ENCODE results near the gene GAB2.

The GAB2 gene

DNA sequence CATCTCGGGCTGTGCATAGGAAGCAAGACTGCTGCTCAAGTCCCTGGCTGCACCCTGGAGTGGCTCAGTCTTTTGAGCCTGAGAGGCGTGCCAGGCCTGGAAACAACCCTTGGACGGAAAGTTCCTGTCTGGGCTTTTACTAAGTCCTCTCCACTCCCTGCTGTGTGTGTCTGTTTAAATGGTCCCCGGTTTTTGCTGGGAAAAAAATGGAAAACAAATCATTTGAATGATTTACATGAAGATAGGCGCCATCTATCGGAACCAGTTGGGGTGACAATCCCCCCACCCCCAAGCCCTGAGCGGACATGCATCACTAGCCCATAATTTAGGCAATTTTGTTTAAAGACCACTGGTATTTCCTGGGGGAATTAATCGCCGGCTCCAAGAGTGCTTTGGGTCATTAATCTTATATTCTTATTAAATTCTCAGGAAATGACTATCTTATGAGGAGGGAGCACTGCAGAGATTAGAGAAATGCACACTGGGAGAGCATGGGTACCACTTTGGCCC is 2.7 kb upstream of the GAB2 start:
- no peak overlapping the region for H3K4me3 Mint-ChIP-seq
- peaks cover 40% of the 10 kb centered on the region for H3K4me1 Mint-ChIP-seq (ENCODE audit: low read depth)
- H3K9me3 Mint-ChIP-seq, result no peaks in the 10 kb centered on the region
- no peak overlapping the region for H3K27ac Mint-ChIP-seq
- H3K36me3 Mint-ChIP-seq (ENCODE audit: low read depth), result no peaks in the 10 kb centered on the region
- DNase-seq, result peak; percentile 45
- peaks cover 48% of the 10 kb centered on the region for H3K27me3 Mint-ChIP-seq

DNA sequence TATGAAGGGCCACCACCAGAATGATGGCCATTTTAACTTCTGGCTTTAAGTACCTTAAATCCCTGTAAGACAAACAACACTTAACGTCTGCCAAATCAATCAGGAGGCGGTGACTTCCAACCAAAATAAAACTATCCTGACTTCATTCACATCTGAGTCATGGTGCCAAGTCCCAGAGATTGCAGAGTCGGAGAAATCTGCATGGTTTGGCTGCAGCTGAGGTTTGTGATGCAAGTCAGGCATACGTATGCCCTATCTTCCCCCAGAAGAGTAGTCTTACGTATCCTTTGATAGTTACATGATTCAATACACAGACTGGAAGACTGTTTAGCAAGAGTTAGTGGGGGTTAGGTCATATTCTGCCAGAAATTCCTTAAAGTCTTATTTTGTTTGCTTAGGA is 1.7 kb upstream of the GAB2 start:
- DNase-seq, result no peak
- Mint-ChIP-seq H3K27me3 (peaks cover 48% of the 10 kb centered on the region), H3K4me3 (no peak overlapping the region), H3K4me1 (ENCODE audit: low read depth) (peaks cover 33% of the 10 kb centered on the region), H3K9me3 (no peaks in the 10 kb centered on the region), H3K36me3 (ENCODE audit: low read depth) (no peaks in the 10 kb centered on the region), H3K27ac (no peak overlapping the region)

DNA sequence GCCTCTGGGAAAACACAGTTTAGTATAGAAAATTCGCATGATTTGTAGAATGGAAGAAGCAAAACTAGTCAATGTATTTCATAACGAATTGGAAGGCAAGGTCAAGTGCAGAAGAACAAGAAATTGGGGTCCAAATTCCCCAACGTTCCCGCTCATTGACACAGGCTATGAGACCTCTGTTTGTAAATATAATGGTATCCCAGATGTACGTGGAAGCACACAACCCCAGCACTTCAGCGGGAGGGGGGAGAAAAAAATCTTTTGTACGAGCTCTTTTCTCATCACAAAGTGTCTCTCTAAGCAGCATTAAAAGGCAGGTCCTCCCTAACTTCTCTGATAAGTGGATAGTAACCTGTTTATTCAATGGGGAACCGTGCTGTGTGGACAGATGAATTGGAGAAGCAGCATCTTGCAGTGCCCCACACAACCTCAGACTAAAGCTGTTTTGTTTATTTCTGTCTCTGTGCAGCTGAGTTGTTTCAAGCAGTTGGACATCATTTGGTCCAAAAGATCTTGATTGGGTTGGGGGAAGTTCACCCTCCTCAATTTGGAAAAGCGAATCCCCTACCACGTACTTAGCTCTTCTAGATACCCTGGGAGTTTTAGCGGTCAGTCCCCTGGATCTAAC is 1.1 kb upstream of the GAB2 start:
- no peak for DNase-seq
- Mint-ChIP-seq H3K27me3 (peaks cover 48% of the 10 kb centered on the region), H3K27ac (no peak overlapping the region), H3K36me3 (ENCODE audit: low read depth) (no peaks in the 10 kb centered on the region), H3K4me1 (ENCODE audit: low read depth) (peaks cover 32% of the 10 kb centered on the region), H3K4me3 (peak overlapping the region; percentile 76), H3K9me3 (no peaks in the 10 kb centered on the region)

DNA sequence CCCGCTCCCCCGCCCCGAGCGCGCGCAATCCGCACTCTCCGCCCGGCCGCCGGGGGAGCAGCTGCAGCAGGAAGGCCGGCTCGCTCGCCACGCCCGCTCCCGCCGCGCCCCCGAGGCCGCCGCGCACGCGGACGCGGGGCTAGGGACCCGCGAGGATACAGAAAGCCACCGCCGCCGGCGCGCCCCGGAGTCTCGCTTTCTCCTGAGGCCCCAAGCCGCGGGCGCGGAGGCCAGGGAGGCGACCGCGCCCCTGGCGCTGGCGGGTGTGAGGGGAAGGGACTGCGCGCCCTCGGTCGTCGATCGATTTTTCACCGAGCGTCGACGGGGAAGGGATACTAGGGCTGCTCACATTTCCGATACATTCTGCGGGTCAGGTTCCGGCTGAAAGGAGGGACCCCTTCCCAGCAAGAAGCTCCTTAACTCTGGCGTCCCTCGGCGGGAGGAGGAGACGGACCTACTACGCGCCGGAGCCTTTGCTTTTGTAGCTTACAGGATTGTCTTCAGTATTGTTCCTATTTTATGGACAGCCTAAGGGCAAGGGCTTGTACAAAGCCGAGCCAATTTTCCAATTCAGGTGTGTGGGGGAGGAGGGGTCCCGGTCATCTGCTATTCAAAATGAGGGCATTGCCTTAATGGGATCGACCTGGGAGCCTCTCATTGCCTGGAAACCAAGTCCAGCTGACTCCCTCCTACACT is 416 bp upstream of the GAB2 start:
- peaks cover 32% of the 10 kb centered on the region for H3K4me1 Mint-ChIP-seq (ENCODE audit: low read depth)

DNA sequence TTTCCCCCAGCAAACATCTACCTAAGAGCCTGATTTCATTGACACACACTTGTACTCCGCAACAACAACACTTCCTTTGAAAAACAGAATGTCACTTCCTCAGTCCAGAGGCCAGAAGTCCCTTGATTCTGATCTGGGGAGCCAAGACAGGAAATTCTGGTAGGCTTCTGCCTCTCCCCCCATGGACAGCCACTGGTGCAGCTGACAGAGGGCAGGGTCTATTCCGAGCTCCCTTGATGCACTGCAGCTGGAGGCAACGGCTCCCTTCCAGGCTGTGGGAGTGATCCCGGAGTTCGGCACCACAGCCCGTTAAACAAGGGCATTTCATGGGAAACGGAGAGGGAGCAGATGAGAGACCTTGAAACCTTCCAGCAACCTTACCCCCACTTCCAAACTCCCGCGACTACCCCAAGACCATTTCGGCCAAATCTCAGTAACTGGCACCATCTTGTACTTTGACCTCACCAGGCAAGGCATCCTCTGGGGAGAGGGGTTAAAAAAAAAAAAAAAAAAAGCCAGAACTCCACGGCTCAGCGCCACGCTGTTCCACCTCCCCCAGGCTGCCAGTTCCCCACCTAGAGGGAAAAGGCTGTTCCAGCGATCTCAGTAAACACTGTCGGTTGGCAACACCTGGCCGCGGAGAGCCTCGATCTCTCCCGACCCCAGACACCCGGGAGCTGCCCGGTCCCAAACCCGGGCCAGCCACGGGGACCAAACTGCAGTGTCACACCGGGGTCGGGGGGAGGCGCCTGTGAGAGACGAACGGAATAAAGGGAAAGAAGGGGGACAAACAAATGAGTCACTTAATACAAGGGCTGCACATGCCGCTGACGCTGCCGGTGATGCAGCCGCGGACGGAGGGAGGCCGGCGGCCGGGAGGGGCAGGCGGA is 1.1 kb downstream of the GAB2 start:
- H3K36me3 Mint-ChIP-seq (ENCODE audit: low read depth), result no peaks in the 10 kb centered on the region
- H3K27me3 Mint-ChIP-seq, result peaks cover 43% of the 10 kb centered on the region
- H3K9me3 Mint-ChIP-seq, result no peaks in the 10 kb centered on the region
- peak overlapping the region; percentile 81 for H3K27ac Mint-ChIP-seq
- peak; percentile 80 for DNase-seq
- H3K4me3 Mint-ChIP-seq, result peak overlapping the region; percentile 84
- peaks cover 32% of the 10 kb centered on the region for H3K4me1 Mint-ChIP-seq (ENCODE audit: low read depth)

More for the DNA sequence above, 416 bp upstream of the GAB2 start:
- Mint-ChIP-seq H3K9me3 (no peaks in the 10 kb centered on the region), H3K27me3 (peaks cover 48% of the 10 kb centered on the region), H3K27ac (no peak overlapping the region), H3K4me3 (peak overlapping the region; percentile 76), H3K36me3 (ENCODE audit: low read depth) (no peaks in the 10 kb centered on the region)
- DNase-seq, result peak; percentile 81

DNA sequence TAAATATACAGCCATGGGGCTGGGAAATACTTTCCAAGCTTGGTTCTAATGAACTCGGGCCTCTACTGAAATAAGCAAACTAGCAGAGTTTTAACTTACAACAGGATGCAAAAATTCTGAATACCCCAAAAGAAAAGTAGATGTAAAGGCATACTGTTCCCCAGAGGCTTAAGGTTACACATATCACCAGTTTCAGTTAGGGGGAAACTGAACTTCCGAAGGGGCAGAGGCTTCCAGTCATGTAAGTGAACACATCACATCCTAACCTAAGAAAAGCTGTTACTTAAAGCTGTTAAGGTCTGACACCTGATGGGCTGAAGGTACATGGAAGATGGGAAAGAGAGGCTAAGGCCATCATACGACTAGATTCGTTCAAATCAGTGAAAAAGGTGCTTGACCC is 2.3 kb downstream of the GAB2 start:
- DNase-seq, result no peak

DNA sequence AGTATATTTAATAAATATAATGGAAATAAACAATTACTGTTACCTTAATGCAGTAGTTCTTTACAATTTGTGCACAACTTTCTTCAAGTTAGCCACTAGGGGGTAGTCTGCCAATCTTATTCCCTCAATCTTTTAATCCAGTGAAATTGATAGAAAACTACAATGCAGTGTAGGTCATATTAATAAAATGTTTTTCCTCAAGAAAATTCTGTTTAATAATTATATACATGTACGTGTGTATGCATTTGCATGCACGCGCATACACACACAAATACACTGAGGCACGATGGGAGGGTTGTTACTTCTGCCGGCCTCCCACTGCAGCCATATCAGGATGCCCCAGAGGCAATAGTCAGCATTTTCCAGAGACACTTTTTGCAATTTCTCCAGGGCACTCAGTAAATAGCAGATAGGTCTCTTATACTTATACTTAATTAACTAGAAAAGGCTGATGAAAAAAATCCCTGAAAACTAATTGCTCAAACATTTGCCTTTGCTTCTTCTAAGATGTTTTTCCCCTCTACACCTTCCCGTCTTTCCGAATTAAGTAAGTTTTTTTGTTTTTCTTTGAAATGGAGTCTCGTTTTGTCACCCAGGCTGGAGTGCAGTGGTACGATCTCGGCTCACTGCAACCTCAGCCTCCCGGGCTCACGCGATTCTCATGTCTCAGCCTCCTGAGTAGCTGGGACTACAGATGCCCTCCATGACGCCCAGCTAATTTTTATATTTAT is 3.1 kb downstream of the GAB2 start:
- H3K4me3 Mint-ChIP-seq, result no peak overlapping the region
- H3K27ac Mint-ChIP-seq, result no peak overlapping the region
- H3K9me3 Mint-ChIP-seq, result peaks cover 2% of the 10 kb centered on the region
- DNase-seq, result no peak
- peaks cover 24% of the 10 kb centered on the region for H3K27me3 Mint-ChIP-seq
- H3K36me3 Mint-ChIP-seq (ENCODE audit: low read depth), result peaks cover 1% of the 10 kb centered on the region
- peaks cover 19% of the 10 kb centered on the region for H3K4me1 Mint-ChIP-seq (ENCODE audit: low read depth)

More for the DNA sequence above, 2.3 kb downstream of the GAB2 start:
- Mint-ChIP-seq H3K27me3 (peaks cover 33% of the 10 kb centered on the region), H3K4me1 (ENCODE audit: low read depth) (peaks cover 23% of the 10 kb centered on the region), H3K27ac (no peak overlapping the region), H3K9me3 (no peaks in the 10 kb centered on the region), H3K36me3 (ENCODE audit: low read depth) (no peaks in the 10 kb centered on the region), H3K4me3 (no peak overlapping the region)

DNA sequence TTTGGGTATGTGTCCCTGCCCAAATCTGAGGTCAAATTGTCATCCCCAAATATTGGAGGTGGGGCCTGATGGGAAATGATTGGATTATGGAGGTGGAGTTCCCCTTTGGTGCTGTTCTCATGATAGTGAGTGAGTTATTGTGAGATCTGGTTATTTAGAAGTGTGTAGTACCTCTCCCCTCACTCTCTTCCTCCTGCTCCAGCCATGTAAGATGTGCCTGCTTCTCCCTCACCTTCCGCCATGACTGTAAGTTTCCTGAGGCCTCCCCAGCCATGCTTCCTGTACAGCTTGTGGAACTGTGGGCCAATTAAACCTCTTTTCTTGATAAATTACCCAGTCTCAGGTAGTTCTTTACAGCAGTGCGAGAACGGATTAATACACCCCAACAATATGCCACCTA is 9.0 kb downstream of the GAB2 start:
- H3K4me1 Mint-ChIP-seq (ENCODE audit: low read depth), result no peaks in the 10 kb centered on the region
- H3K36me3 Mint-ChIP-seq (ENCODE audit: low read depth), result peaks cover 1% of the 10 kb centered on the region
- H3K27me3 Mint-ChIP-seq, result peaks cover 3% of the 10 kb centered on the region
- DNase-seq, result no peak
- peaks cover 7% of the 10 kb centered on the region for H3K9me3 Mint-ChIP-seq
- no peak overlapping the region for H3K27ac Mint-ChIP-seq
- H3K4me3 Mint-ChIP-seq, result no peak overlapping the region

DNA sequence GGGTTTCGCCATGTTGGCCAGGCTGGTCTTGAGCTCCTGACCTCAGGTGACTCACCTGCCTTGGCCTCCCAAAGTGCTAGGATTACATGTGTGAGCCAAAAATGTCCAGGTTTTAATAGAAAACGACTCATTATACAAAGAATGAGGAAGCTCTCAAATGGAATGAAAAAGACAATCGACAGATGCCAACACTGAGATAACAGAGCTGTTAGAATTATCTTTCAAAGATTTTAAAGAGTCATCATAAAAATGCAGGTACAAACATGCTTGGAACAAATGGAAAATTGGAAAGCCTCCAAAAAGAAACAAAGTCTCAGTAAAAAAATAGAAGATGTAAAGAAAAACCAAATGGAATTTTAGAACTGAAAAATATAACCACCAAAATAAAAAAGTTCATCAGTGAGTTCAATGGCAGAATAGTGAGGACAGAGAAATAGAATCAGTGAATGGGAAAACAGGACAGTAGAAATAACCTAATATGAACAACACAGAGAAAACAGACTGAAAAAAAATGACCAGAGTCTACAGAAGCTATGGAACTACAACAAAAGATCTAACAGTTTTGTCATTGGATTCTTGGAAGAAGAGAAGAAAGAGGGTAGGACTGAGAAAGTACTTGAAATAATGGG is 10.9 kb downstream of the GAB2 start:
- Mint-ChIP-seq H3K27me3 (peaks cover 3% of the 10 kb centered on the region), H3K9me3 (peaks cover 7% of the 10 kb centered on the region), H3K36me3 (ENCODE audit: low read depth) (peaks cover 1% of the 10 kb centered on the region), H3K27ac (no peak overlapping the region), H3K4me3 (no peak overlapping the region), H3K4me1 (ENCODE audit: low read depth) (no peaks in the 10 kb centered on the region)
- DNase-seq, result no peak

DNA sequence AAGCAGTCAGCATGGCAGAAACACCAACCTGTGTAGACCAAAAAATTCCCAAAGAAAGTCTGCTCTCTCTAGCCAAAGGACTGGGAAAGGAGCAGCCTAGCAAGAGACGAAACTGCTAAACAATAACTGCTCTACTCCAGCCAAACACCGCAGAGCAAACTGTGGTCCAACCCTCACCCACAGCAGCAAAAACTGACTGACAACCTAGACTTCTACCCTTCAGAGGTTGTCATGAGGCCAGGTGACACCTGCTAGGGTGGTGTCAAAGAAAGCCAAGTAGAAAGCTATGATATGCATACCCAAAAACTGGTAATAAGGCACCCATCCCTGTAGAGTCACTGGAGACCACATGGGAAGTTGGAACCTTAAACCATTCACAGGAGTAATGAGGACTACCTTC is 11.8 kb downstream of the GAB2 start:
- H3K4me1 Mint-ChIP-seq (ENCODE audit: low read depth), result no peaks in the 10 kb centered on the region
- H3K9me3 Mint-ChIP-seq, result peaks cover 7% of the 10 kb centered on the region

DNA sequence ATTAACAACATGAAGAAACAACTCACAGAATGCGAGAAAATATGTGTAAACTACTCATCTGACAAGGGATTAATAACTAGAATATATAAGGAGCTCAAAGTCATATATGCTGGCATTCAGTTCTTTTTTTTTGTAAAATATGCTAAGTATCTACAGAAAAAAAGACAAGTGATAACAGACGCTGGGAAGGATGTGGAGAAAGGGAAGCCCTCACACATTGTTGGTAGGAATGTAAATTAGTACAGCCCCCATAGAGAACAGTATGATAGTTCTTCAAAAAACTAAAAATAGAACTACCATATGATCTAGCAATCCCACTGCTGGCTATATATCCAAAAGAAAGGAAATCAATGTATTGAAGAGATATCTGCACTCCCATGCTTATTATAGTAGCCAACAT is 13.8 kb downstream of the GAB2 start:
- Mint-ChIP-seq H3K36me3 (ENCODE audit: low read depth) (no peaks in the 10 kb centered on the region), H3K27me3 (peaks cover 3% of the 10 kb centered on the region), H3K4me3 (no peak overlapping the region), H3K4me1 (ENCODE audit: low read depth) (no peaks in the 10 kb centered on the region), H3K27ac (no peak overlapping the region), H3K9me3 (peaks cover 2% of the 10 kb centered on the region)
- DNase-seq, result no peak

More for the DNA sequence above, 11.8 kb downstream of the GAB2 start:
- H3K4me3 Mint-ChIP-seq, result no peak overlapping the region
- H3K36me3 Mint-ChIP-seq (ENCODE audit: low read depth), result peaks cover 1% of the 10 kb centered on the region
- no peak for DNase-seq
- H3K27me3 Mint-ChIP-seq, result peaks cover 3% of the 10 kb centered on the region
- no peak overlapping the region for H3K27ac Mint-ChIP-seq

DNA sequence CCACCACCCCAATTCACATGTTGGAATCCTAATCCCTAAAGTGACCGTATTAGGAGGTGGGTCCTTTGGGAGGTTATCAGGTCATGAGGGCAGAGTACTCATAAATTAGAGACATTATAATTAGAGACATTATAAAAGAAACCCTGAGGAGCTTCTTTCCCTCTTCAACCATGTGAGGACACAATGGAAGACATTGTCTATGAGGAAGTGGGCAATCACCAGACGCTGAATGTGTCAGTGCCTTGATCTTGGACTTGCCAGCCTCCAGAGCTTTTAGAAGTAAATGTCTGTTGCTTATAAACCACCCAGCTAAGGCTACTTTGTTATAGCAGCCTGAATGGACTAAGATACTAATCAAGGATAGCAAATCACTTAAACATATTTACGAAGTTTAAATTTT is 14.8 kb downstream of the GAB2 start:
- Mint-ChIP-seq H3K27ac (no peak overlapping the region), H3K36me3 (ENCODE audit: low read depth) (no peaks in the 10 kb centered on the region), H3K4me1 (ENCODE audit: low read depth) (no peaks in the 10 kb centered on the region), H3K9me3 (no peaks in the 10 kb centered on the region), H3K27me3 (peaks cover 3% of the 10 kb centered on the region), H3K4me3 (no peak overlapping the region)
- DNase-seq, result no peak

DNA sequence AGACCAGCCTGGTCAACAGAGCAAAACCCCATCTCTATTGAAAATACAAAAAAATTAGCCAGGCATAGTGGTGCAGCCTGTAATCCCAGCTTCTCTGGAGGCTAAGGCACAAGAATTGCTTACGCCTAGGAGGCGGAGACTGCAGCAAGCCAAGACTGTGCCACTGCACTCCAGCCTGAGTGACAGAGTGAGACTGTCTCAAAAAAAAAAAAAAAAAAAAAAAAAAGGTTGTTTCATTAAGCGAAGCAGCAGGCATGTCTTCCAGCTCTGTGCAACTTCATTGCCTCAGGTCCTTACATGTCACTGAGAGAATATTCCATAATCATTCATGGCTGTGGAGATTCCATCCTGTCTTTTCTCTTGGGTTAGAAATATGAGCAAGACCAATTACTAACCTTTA is 16.9 kb downstream of the GAB2 start:
- DNase-seq, result no peak
- H3K27me3 Mint-ChIP-seq, result no peaks in the 10 kb centered on the region
- H3K36me3 Mint-ChIP-seq (ENCODE audit: low read depth), result no peaks in the 10 kb centered on the region
- H3K4me3 Mint-ChIP-seq, result no peak overlapping the region
- peaks cover 4% of the 10 kb centered on the region for H3K4me1 Mint-ChIP-seq (ENCODE audit: low read depth)
- no peak overlapping the region for H3K27ac Mint-ChIP-seq
- H3K9me3 Mint-ChIP-seq, result no peaks in the 10 kb centered on the region

DNA sequence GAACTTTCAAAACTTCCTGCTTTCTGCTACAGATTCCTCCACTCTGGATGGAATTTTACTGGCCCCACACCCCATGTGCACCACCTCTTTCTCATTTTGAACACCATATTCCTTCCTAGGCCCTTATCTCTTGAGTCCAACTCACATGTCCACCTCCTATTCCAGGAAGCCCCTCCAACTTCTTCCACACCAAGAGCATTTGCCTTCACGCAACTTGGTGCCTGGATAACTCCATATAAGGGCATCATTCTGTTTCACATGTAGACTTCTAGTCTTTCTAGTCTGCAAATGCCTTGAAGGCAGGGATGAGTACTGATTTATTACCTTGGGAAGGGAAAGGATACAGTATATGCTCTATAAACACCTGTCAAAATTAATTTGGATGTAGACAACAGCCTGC is 17.5 kb downstream of the GAB2 start:
- Mint-ChIP-seq H3K27me3 (no peaks in the 10 kb centered on the region), H3K9me3 (no peaks in the 10 kb centered on the region)
- DNase-seq, result no peak

More for the DNA sequence above, 17.5 kb downstream of the GAB2 start:
- peaks cover 4% of the 10 kb centered on the region for H3K4me1 Mint-ChIP-seq (ENCODE audit: low read depth)
- no peaks in the 10 kb centered on the region for H3K36me3 Mint-ChIP-seq (ENCODE audit: low read depth)
- no peak overlapping the region for H3K27ac Mint-ChIP-seq
- H3K4me3 Mint-ChIP-seq, result no peak overlapping the region
